Measurements from ENCODE around the gene HNRNPL. TPM values are rescaled to one million over a fixed set of nuclear protein-coding genes. Genes with fewer than 3 reads are reported as not detected.
A peak's percentile ranks its signal among the peaks of the same experiment; 100 is the strongest.
"Not testable (repeated sequence)": the region's sequence is repeated elsewhere in the genome, so short reads cannot be mapped to it uniquely, and the experiment has no call there.

The HNRNPL gene
- total RNA-seq, 1 donor from 2014 or later: 192 TPM

GRCh38 chr19:38836159-38836982 is 13.4 kb downstream of the HNRNPL start:
- ATAC-seq: no peak
- intact Hi-C loops (cut with DNase I): no loop called here
- DNase-seq (ENCODE audit: low spot score): no peak

- ATAC-seq (no peak), DNase-seq (ENCODE audit: low spot score) (no peak)
- intact Hi-C loops (cut with DNase I): no loop called here
These were observed 15.2 kb downstream of the HNRNPL start for GRCh38 chr19:38834590-38834989.

GRCh38 chr19:38834104-38834490 is 15.7 kb downstream of the HNRNPL start:
- intact Hi-C loops (cut with DNase I): no loop called here
- ATAC-seq (no peak), DNase-seq (ENCODE audit: low spot score) (no peak)

DNA sequence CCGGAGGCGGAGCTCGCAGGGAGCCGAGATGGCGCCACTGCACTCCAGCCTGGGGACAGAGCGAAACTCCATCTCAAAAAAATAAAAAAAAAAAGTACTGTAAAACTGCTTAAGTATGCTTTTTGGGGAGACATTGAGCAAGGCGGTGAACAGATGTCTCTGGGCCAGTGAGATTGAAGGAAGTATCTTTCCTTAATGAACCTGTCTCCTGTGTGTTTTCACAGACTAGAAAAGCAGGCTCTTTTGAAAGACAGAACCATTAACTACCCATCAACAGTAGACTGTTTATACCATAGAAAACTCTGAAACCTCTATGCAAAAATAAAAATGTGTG is 16.7 kb downstream of the HNRNPL start:
- ATAC-seq: no peak
- intact Hi-C loops (cut with DNase I): no loop called here
- no peak for DNase-seq (ENCODE audit: low spot score)

- peak; percentile 63 for ATAC-seq
- DNase-seq (ENCODE audit: low spot score): peak; percentile 70
- intact Hi-C loops (cut with DNase I): no loop called here
These were observed 18.6 kb downstream of the HNRNPL start for GRCh38 chr19:38831142-38831605.

DNA sequence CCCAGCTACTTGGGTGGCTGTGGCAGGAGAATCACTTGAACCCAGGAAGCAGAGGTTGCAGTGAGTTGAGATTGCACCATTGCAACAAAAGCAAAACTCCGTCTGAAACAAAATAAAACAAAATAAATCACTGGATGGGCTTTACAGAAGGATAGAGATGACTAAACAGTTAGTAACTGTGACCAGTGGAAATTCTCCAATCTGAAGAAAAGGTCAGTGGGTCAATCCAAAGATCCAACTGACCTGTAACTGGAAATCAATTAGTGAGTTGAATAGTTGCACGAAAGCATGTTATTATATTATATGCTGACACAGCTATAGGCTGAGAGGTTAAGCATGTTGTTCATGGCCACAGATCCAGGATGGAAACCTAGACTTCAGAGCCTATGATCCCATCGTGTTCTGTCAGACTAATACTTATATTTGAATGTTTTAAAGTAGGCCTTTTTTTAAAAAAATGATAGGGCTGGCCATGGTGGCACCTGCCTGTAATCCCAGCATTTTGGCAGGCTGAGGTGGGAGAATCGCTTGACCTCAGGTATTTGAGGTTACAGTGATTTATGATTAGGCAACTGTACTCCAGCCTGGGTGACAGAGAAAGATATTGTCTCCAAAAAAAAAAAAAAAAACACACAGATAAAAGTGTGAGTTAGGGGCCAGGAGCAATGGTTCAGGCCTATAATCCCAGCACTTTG is 19.6 kb downstream of the HNRNPL start:
- ATAC-seq (no peak), DNase-seq (ENCODE audit: low spot score) (no peak)
- intact Hi-C loops (cut with DNase I): no loop called here

GRCh38 chr19:38829203-38829602 is 20.6 kb downstream of the HNRNPL start:
- DNase-seq (ENCODE audit: low spot score); intact Hi-C loops (cut with DNase I); ATAC-seq: not testable (repeated sequence)

DNA sequence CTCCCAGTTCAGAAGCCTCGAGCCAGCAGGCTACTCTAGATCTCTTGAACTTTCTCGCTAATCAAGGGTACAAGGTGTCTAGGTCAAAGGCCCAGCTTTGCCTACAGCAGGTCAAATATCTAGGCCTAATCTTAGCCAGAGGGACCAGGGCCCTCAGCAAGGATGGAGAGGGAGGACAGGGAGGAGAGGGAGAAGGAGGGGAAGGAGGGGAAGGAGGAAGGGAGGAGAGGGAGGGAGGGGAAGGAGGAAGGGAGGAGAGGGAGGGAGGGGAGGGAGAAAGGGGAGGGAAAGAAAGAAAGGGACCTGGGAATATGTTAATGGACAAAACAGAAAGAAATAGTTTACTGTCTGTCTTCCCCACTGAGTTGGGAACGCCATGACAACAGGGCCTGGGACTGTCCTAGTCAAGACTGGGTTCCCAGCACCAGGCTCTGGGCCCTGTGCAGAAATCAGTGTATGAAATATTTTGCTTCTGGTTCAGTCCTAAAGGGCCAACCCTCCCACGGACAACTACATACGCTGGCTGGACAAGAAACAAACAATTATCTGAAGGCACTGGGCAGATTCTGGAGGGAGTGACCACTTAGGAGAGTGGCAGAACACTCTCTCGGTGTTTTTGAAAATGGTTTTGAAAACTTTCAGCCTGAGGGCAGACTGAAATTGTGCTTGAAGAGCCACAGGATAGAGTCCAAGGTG is 22.8 kb downstream of the HNRNPL start:
- intact Hi-C loops (cut with DNase I): no loop called here
- no peak for ATAC-seq
- no peak for DNase-seq (ENCODE audit: low spot score)

- ATAC-seq; intact Hi-C loops (cut with DNase I); DNase-seq (ENCODE audit: low spot score): not testable (repeated sequence)
These were observed 23.9 kb downstream of the HNRNPL start for GRCh38 chr19:38825936-38826335.

DNA sequence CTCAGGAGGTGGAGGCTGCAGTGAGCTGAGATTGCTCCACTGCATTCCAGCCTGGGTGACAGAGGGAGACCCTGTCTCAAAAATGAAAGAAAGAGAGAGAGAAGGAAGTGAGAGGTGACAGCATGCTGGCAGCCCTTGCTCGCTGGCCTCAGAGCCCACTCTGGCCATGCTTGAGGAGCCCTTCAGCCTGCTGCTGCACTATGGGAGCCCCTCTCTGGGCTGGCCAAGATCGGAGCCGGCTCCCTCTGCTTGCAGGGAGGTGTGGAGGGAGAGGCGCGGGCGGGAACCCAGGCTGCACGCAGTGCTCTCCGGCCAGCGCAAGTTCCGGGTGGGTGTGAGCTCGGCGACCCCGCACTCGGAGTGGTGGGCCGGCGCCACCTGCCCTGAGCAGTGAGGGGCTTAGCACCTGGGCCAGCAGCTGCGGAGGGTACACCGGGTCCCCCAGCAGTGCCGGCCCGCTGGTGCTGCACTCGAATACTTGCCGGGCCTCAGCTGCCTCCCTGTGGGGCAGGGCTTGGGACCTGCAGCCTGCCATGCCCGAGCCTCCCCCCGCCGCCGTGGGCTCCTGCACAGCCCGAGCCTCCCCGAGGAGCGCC is 28.5 kb downstream of the HNRNPL start:
- intact Hi-C loops (cut with DNase I); ATAC-seq; DNase-seq (ENCODE audit: low spot score): not testable (repeated sequence)

GRCh38 chr19:38819231-38819920 is 30.4 kb downstream of the HNRNPL start:
- intact Hi-C loops (cut with DNase I): no loop called here
- DNase-seq (ENCODE audit: low spot score): no peak

DNA sequence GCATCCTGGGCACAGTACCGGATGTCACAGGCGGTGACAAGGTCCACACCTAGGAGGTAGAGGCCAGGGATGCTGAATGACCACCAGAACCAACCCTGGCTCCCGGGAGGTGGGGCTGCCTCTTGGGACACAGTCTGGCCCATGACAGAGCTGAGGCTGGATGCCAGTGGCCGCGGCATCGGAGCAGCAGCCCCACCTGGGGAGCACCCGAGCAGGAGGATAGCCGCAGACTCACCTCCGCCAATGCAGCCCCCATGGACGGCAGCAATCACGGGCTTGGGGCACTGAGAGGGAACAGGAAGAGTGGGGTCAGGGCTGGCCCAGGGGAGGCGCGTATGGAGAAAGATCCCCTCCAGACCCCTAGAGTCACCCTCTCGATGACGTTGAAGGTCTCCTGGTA is 32.7 kb downstream of the HNRNPL start:
- DNase-seq (ENCODE audit: low spot score) (no peak), ATAC-seq (no peak)
- intact Hi-C loops (cut with DNase I): no loop called here

More at GRCh38 chr19:38819231-38819920, 30.4 kb downstream of the HNRNPL start:
- no peak for ATAC-seq

DNA sequence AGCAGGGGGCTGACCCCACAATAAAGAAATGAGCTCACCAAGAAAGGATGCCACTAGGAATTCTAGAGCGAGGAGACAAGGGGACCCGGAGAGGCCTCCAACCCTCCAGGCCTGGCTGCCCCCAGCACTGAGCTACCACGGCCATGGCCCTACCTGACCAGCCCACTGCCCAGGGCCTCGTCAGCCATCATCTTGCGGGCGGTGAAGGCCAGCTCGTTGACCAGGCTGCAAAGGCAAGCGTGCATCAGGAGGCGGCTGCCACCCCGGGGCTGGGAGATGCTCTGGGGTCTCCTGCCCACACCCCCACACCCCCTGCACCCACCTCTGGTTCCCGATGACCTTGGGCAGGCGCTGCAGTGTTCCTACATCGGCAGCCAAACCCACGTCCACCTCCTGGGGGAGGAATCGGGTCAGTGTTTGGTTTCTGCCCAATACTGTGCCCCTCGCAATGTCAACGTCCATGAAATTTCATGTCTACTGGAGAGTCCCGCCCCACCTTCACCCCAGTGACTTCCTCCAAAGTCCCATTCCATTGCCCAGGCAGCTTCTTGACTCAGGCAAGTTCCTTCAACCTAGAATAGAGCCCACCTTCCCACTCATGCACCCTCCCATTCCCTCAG is 33.5 kb downstream of the HNRNPL start:
- ATAC-seq (no peak), DNase-seq (ENCODE audit: low spot score) (no peak)
- intact Hi-C loops (cut with DNase I): no loop called here

DNA sequence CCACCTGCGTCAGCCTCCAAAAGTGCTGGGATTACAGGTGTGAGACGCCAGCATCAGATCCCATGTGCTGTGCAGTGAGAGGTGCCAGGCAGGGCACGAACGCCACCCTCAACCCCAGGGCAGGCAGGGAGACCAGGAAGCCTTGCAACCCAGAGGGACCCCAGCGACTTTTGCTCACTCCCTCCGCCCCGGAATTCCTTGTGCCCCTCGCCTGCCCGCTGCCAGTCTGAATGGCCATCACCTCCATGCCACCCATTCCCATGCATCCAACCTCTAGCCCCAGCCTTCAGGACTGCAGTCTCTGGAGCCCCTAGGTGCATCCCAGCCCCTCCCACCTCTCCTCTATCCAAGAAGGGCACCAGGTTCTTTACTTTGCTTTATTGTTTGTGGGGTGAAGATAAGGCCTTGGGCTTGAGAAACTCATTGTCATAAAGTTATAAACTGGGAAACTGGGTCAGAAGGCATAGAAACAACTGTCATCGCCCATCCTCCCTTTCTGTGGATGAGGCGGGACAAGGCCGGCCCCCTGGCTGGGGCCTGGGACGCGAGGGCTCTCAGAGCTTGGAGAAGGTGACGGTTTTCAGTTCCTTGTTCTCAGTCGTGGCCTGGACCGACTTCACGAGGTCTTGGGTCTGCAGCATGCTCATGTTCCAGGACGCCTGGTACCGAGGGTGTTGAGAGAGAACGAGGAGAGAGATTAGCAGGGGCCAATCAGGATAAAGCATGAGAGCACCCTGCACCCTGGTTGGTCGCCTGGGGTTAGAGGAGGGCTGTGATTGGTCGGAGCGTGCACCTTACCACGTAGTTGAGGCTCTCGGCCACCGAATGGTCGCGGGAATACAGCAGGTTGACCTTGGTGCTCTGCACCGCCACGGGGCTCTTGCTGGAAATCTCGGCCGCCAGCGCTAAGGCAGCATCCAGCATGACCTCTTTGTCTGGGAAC is 34.5 kb downstream of the HNRNPL start:
- ATAC-seq (no peak), DNase-seq (ENCODE audit: low spot score) (no peak)
- intact Hi-C loops (cut with DNase I): no loop called here

GRCh38 chr19:38813932-38814331 is 35.9 kb downstream of the HNRNPL start:
- ATAC-seq; DNase-seq (ENCODE audit: low spot score); intact Hi-C loops (cut with DNase I): not testable (repeated sequence)

DNA sequence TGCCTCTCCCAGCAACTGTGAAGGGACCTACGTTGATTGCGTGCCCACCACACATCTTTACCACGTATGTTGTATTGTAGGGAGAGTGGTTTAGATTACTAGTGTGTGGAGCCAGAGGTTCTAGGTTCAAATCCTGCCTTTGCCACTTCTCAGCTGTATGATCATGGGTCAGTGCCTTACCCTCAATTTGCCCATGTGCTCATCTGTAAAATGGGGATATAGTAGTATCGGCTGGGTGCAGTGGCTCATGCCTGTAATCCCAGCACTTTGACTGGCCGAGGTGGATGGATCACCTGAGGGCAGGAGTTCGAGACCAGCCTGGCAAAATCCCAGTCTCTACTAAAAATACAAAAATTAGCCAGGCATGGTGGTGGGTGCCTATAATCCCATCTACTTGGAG is 36.5 kb downstream of the HNRNPL start:
- intact Hi-C loops (cut with DNase I): no loop called here
- ATAC-seq: no peak
- no peak for DNase-seq (ENCODE audit: low spot score)

GRCh38 chr19:38812841-38813320 is 36.9 kb downstream of the HNRNPL start, which contains the start of gene LGALS4:
Gene LGALS4 (minus strand): TSS chr19:38812945. CDS start chr19:38812886, 59 bp downstream.
- no peak for ATAC-seq
- no peak for DNase-seq (ENCODE audit: low spot score)
- intact Hi-C loops (cut with DNase I): no loop called here
